ENCODE results near the gene NUP205.

Gene NUP205

GRCh38 chr7:135557455-135558336, at the start of gene NUP205:
TSS of gene NUP205 (plus strand) at chr7:135557917. CDS start at chr7:135557945, 28 bp downstream.
- peak; percentile 75 to 86 for DNase-seq

- peak in 1 of 2 donors; percentile 48 for DNase-seq
Observed at GRCh38 chr7:135508883-135509588, 48.7 kb upstream of the NUP205 start.

- no peak for DNase-seq
Observed at GRCh38 chr7:135509589-135509838, 48.2 kb upstream of the NUP205 start.

GRCh38 chr7:135509839-135510591, 47.7 kb upstream of the NUP205 start, which contains the start of gene CNOT4:
TSS of gene CNOT4 (minus strand) at chr7:135510102. CDS start at chr7:135438331, 71,771 bp downstream.
- DNase-seq = peak; percentile 97 to 98

GRCh38 chr7:135510592-135511183, 47.0 kb upstream of the NUP205 start:
- DNase-seq = peak in 1 of 2 donors; percentile 5

- DNase-seq = peak; percentile 42 to 80
Observed at GRCh38 chr7:135512135-135512887, 45.4 kb upstream of the NUP205 start.

GRCh38 chr7:135514856-135515255, 42.9 kb upstream of the NUP205 start:
- DNase-seq = no peak

GRCh38 chr7:135517060-135517459, 40.7 kb upstream of the NUP205 start:
- no peak for DNase-seq

- DNase-seq = no peak
Observed at GRCh38 chr7:135518748-135519147, 39.0 kb upstream of the NUP205 start.

- DNase-seq = no peak
Observed at GRCh38 chr7:135519233-135519688, 38.5 kb upstream of the NUP205 start.

- DNase-seq = no peak
Observed at GRCh38 chr7:135519871-135520270, 37.8 kb upstream of the NUP205 start.

GRCh38 chr7:135522509-135522908, 35.2 kb upstream of the NUP205 start:
- no peak for DNase-seq

- DNase-seq = no peak
Observed at GRCh38 chr7:135523146-135523545, 34.6 kb upstream of the NUP205 start.

GRCh38 chr7:135525426-135525825, 32.3 kb upstream of the NUP205 start:
- no peak for DNase-seq

- no peak for DNase-seq
Observed at GRCh38 chr7:135527025-135527424, 30.7 kb upstream of the NUP205 start.

- no peak for DNase-seq
Observed at GRCh38 chr7:135536150-135536549, 21.6 kb upstream of the NUP205 start.

GRCh38 chr7:135537453-135537852, 20.3 kb upstream of the NUP205 start:
- DNase-seq = no peak

GRCh38 chr7:135537905-135538304, 19.8 kb upstream of the NUP205 start:
- no peak for DNase-seq

- DNase-seq = no peak
Observed at GRCh38 chr7:135538376-135538775, 19.3 kb upstream of the NUP205 start.

- no peak for DNase-seq
Observed at GRCh38 chr7:135539629-135540028, 18.1 kb upstream of the NUP205 start.

- DNase-seq = no peak
Observed at GRCh38 chr7:135541029-135541428, 16.7 kb upstream of the NUP205 start.

GRCh38 chr7:135550196-135550595, 7.5 kb upstream of the NUP205 start:
- no peak for DNase-seq
